ENCODE results near the gene COL6A2.

COL6A2 gene

DNA sequence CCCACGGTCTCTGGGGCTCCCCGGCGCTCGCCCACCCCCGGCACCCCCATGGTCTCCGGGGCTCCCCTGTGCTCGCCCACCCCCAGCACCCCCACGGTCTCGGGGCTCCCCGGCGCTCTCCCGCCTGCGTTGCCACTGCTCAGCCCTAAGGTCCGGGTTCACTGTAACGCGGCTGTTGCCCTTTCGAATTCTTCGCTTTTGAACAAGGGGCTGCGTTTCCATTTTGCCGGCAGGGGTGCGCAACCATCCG, 62.7 kb downstream of the COL6A2 start:
- DNase-seq = no peak
- Histone ChIP-seq H3K4me1 (ENCODE audit: control insufficient read depth in 1 of 2, insufficient read depth in 2 of 2, low read length in 2 of 2) (peaks cover 0 to 5% of the 10 kb centered on the region in 2 experiments), H2AFZ (ENCODE audit: insufficient read depth, low read length, poor library complexity) (no peak overlapping the region), H3K79me1 (ENCODE audit: low read length) (no peaks in the 10 kb centered on the region), H3K27ac (ENCODE audit: low read depth, low read length) (no peak overlapping the region), H2BK12ac (ENCODE audit: low read length) (no peak overlapping the region), H3K27me3 (ENCODE audit: insufficient read depth, low read length) (no peaks in the 10 kb centered on the region), H3K4me2 (ENCODE audit: low read length) (no peak overlapping the region), H3K23ac (ENCODE audit: low read length) (no peak overlapping the region), H2AK5ac (ENCODE audit: low read length) (no peak overlapping the region), H3K36me3 (ENCODE audit: control insufficient read depth in 1 of 2, insufficient read depth in 2 of 2, low read length in 2 of 2) (peaks cover 10 to 12% of the 10 kb centered on the region in 2 experiments), H4K91ac (ENCODE audit: low read depth, low read length) (no peak overlapping the region), H3K18ac (ENCODE audit: low read length) (no peak overlapping the region), H3K9ac (ENCODE audit: low read length) (no peak overlapping the region), H3K14ac (ENCODE audit: low read length) (no peak overlapping the region), H3K4me3 (ENCODE audit: low read depth, low read length) (no peak overlapping the region), H2BK5ac (ENCODE audit: low read depth, low read length, poor library complexity) (no peak overlapping the region), H3K9me3 (ENCODE audit: insufficient read depth, low read depth, low read length) (peaks cover 6% of the 10 kb centered on the region), H4K12ac (ENCODE audit: low read depth, low read length) (no peak overlapping the region), H2BK120ac (ENCODE audit: insufficient read depth, low read length, poor library complexity) (no peak overlapping the region), H3K79me2 (ENCODE audit: control insufficient read depth, insufficient read depth, low read length, poor library complexity) (no peaks in the 10 kb centered on the region), H4K8ac (ENCODE audit: low read depth, low read length) (no peak overlapping the region), H3K4ac (ENCODE audit: low read depth, low read length) (no peak overlapping the region)
- WGBS (ENCODE audit: extremely low coverage, insufficient coverage, insufficient read length) = no CpG with 5 or more reads among the region's 22 CpGs

DNA sequence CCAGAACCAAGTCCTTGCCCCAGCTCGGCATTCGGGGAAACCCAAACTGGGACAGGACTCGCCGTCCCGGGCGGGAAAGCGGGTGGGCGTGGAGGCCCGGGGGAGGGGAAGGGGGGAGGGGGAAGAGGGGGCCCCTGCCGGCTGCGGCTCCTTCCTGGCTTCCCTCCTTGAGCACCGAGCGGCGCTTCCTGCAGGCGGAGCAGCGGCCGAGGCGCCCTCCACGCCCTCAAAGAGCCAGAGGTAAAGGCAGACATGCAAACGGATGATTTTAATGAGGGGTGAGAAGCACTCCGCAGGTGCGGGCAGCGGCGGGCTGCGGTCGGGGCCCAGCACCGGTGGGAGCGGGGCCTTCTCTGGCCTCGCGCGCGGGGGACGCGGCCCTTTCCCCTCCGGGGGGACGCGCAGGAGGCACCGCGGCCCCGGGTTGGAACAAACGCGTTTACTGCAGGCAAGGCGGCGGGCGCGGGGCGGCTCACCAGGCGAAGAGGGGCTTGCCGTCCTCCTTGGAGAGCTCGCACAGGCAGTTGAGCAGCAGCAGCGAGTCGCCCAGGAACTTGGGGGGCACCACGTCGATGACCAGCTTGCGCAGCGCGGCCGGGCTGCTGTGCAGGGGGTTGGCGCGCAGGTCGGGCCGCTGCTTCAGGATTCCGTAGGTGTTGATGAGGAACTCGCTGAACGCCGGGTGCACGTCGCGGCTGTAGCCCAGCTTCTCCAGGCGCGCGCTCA, 63.2 kb downstream of the COL6A2 start:
- H4K12ac ChIP-seq (ENCODE audit: low read depth, low read length) = no peak overlapping the region
- H3K4me1 ChIP-seq (ENCODE audit: control insufficient read depth in 1 of 2, insufficient read depth in 2 of 2, low read length in 2 of 2) = peaks cover 0 to under 1% of the 10 kb centered on the region in 2 experiments
- no peak overlapping the region for H2BK12ac ChIP-seq (ENCODE audit: low read length)
- no CpG with 5 or more reads among the region's 72 CpGs for WGBS (ENCODE audit: extremely low coverage, insufficient coverage, insufficient read length)
- peaks cover 10% of the 10 kb centered on the region in 2 experiments for H3K36me3 ChIP-seq (ENCODE audit: control insufficient read depth in 1 of 2, insufficient read depth in 2 of 2, low read length in 2 of 2)
- H2BK5ac ChIP-seq (ENCODE audit: low read depth, low read length, poor library complexity) = no peak overlapping the region
- H3K4me3 ChIP-seq (ENCODE audit: low read depth, low read length) = no peak overlapping the region
- DNase-seq = peak in 1 of 2 donors; percentile 8
- H3K18ac ChIP-seq (ENCODE audit: low read length) = no peak overlapping the region
- H4K91ac ChIP-seq (ENCODE audit: low read depth, low read length) = no peak overlapping the region
- no peaks in the 10 kb centered on the region for H3K27me3 ChIP-seq (ENCODE audit: insufficient read depth, low read length)
- no peak overlapping the region for H3K27ac ChIP-seq (ENCODE audit: low read depth, low read length)
- H2BK120ac ChIP-seq (ENCODE audit: insufficient read depth, low read length, poor library complexity) = no peak overlapping the region
- H3K4ac ChIP-seq (ENCODE audit: low read depth, low read length) = no peak overlapping the region
- no peak overlapping the region for H4K8ac ChIP-seq (ENCODE audit: low read depth, low read length)
- peaks cover 6% of the 10 kb centered on the region for H3K9me3 ChIP-seq (ENCODE audit: insufficient read depth, low read depth, low read length)
- no peak overlapping the region for H3K23ac ChIP-seq (ENCODE audit: low read length)
- H3K9ac ChIP-seq (ENCODE audit: low read length) = no peak overlapping the region
- no peak overlapping the region for H3K14ac ChIP-seq (ENCODE audit: low read length)
- H3K79me2 ChIP-seq (ENCODE audit: control insufficient read depth, insufficient read depth, low read length, poor library complexity) = no peaks in the 10 kb centered on the region
- no peaks in the 10 kb centered on the region for H3K79me1 ChIP-seq (ENCODE audit: low read length)
- H3K4me2 ChIP-seq (ENCODE audit: low read length) = no peak overlapping the region
- H2AK5ac ChIP-seq (ENCODE audit: low read length) = no peak overlapping the region
- H2AFZ ChIP-seq (ENCODE audit: insufficient read depth, low read length, poor library complexity) = no peak overlapping the region

DNA sequence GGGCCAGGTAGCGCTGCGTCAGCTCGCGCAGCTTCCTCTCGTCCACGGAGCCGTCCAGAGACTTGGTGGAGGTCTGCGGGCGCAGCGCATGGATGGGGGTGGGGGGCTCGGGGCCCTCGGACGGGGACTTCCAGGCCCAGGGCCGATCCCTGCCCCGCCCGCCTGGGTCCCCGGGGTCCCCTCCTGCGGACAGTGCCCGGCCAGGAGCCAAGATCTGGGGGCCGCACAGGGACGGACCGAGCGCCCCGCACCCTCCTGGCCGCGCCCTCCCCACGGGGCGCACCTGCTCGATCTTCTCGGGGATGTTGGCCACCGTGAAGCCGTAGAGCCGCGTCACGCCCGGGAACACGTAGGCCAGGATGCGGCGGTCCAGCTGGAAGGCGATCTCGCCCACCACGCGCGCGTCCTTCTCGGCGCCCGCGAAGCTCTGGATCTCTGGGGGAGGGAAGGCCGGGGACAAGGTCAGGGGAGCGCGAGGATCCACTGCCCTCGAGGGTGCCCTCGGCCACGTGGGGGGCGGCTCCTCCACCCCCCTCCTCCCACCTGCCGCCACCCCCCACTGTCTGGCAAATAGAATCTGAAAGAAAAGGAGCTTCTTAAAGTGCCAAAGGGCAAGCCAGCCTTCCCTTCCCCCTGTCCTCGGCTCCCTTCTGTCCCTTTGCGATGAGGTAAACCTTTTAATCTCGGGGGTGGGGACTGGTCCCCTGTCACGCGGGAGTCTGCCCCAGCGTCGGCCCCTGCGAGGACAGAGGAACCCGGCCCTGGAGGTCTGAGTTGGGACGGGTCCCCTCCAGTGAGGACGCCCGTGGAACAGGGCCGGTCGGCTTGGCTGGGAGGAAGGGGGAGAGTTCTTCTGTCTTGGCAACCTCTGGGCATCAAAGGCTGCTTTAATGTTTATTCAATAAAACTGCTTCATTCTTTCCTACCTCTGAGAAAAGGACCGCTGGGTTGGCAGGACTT, 64.0 kb downstream of the COL6A2 start:
- Histone ChIP-seq H3K36me3 (ENCODE audit: control insufficient read depth in 1 of 2, insufficient read depth in 2 of 2, low read length in 2 of 2) (peaks cover 8 to 10% of the 10 kb centered on the region in 2 experiments), H4K91ac (ENCODE audit: low read depth, low read length) (no peak overlapping the region), H3K23ac (ENCODE audit: low read length) (no peak overlapping the region), H2AK5ac (ENCODE audit: low read length) (no peak overlapping the region), H3K4ac (ENCODE audit: low read depth, low read length) (no peak overlapping the region), H3K4me2 (ENCODE audit: low read length) (no peak overlapping the region), H3K18ac (ENCODE audit: low read length) (no peak overlapping the region), H2BK120ac (ENCODE audit: insufficient read depth, low read length, poor library complexity) (no peak overlapping the region), H3K27me3 (ENCODE audit: insufficient read depth, low read length) (no peaks in the 10 kb centered on the region), H3K4me1 (ENCODE audit: control insufficient read depth in 1 of 2, insufficient read depth in 2 of 2, low read length in 2 of 2) (no peaks in the 10 kb centered on the region), H2BK5ac (ENCODE audit: low read depth, low read length, poor library complexity) (no peak overlapping the region), H2BK12ac (ENCODE audit: low read length) (no peak overlapping the region), H3K27ac (ENCODE audit: low read depth, low read length) (no peak overlapping the region), H2AFZ (ENCODE audit: insufficient read depth, low read length, poor library complexity) (no peak overlapping the region), H4K8ac (ENCODE audit: low read depth, low read length) (no peak overlapping the region), H4K12ac (ENCODE audit: low read depth, low read length) (no peak overlapping the region), H3K79me1 (ENCODE audit: low read length) (no peaks in the 10 kb centered on the region), H3K4me3 (ENCODE audit: low read depth, low read length) (no peak overlapping the region), H3K9ac (ENCODE audit: low read length) (no peak overlapping the region), H3K9me3 (ENCODE audit: insufficient read depth, low read depth, low read length) (peaks cover 6% of the 10 kb centered on the region), H3K79me2 (ENCODE audit: control insufficient read depth, insufficient read depth, low read length, poor library complexity) (no peaks in the 10 kb centered on the region), H3K14ac (ENCODE audit: low read length) (no peak overlapping the region)
- DNase-seq = no peak
- no CpG with 5 or more reads among the region's 72 CpGs for WGBS (ENCODE audit: extremely low coverage, insufficient coverage, insufficient read length)

DNA sequence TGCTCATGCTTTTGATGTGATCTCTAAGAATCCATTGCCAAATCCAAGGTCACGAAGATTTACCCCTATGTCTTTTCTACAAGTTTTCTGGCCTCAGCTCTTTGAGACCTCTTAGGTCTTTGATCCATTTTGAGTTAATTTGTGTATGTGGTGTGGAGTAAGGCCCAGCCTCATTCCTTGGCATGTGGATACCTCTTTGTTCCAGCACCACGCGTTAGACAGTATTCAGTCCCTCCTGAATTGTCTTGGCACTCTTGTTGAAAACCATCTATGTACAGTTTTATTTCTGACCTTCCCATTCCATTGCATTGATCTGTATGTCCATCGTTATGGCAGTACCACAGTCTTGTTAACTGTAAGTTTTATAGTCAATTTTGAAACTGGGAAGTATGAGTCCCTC, 65.5 kb downstream of the COL6A2 start:
- H2AFZ ChIP-seq (ENCODE audit: insufficient read depth, low read length, poor library complexity) = no peak overlapping the region
- no peak overlapping the region for H2BK120ac ChIP-seq (ENCODE audit: insufficient read depth, low read length, poor library complexity)
- no peak overlapping the region for H4K91ac ChIP-seq (ENCODE audit: low read depth, low read length)
- H3K4me1 ChIP-seq (ENCODE audit: control insufficient read depth in 1 of 2, insufficient read depth in 2 of 2, low read length in 2 of 2) = no peaks in the 10 kb centered on the region
- H4K12ac ChIP-seq (ENCODE audit: low read depth, low read length) = no peak overlapping the region
- no peak overlapping the region for H3K4me3 ChIP-seq (ENCODE audit: low read depth, low read length)
- H3K79me1 ChIP-seq (ENCODE audit: low read length) = no peaks in the 10 kb centered on the region
- H3K79me2 ChIP-seq (ENCODE audit: control insufficient read depth, insufficient read depth, low read length, poor library complexity) = no peaks in the 10 kb centered on the region
- H3K36me3 ChIP-seq (ENCODE audit: control insufficient read depth in 1 of 2, insufficient read depth in 2 of 2, low read length in 2 of 2) = peaks cover 10 to 11% of the 10 kb centered on the region in 2 experiments
- no peak overlapping the region for H3K27ac ChIP-seq (ENCODE audit: low read depth, low read length)
- no peak overlapping the region for H2BK5ac ChIP-seq (ENCODE audit: low read depth, low read length, poor library complexity)
- peaks cover 9% of the 10 kb centered on the region for H3K9me3 ChIP-seq (ENCODE audit: insufficient read depth, low read depth, low read length)
- no peaks in the 10 kb centered on the region for H3K27me3 ChIP-seq (ENCODE audit: insufficient read depth, low read length)
- no peak overlapping the region for H3K4me2 ChIP-seq (ENCODE audit: low read length)
- no peak overlapping the region for H3K4ac ChIP-seq (ENCODE audit: low read depth, low read length)
- H3K14ac ChIP-seq (ENCODE audit: low read length) = no peak overlapping the region
- H3K23ac ChIP-seq (ENCODE audit: low read length) = no peak overlapping the region
- no peak overlapping the region for H2BK12ac ChIP-seq (ENCODE audit: low read length)
- H3K18ac ChIP-seq (ENCODE audit: low read length) = no peak overlapping the region
- no peak for DNase-seq
- no peak overlapping the region for H4K8ac ChIP-seq (ENCODE audit: low read depth, low read length)
- H3K9ac ChIP-seq (ENCODE audit: low read length) = no peak overlapping the region
- no CpG with 5 or more reads among the region's 4 CpGs for WGBS (ENCODE audit: extremely low coverage, insufficient coverage, insufficient read length)
- H2AK5ac ChIP-seq (ENCODE audit: low read length) = no peak overlapping the region
